Thoracic aorta (tissue), 2 donors: ENCODE measurements around the gene UGCG. TPM values are rescaled to one million over a fixed set of nuclear protein-coding genes. Genes with fewer than 3 reads are reported as not detected.

Experiments
- ATAC-seq: fragments of 150-250 bp; one replicate; pipeline ENCODE4 v1.8.0; 2017; ENCODE audit warnings: low read depth; ENCODE audit not compliant: insufficient number of reproducible peaks, low FRiP score
- DNase-seq: peaks from one replicate; pipeline ENCODE4 v3.0.0-alpha.2; 2020; ENCODE audit warnings: low spot score
- H3K27ac ChIP-seq, 2 donors: fragments of 200-600 bp; sonication (generic); 1 replicate in 1 of 2; 2 replicates in 1 of 2; pipeline ENCODE4 v1.5.1; 2016; ENCODE audit warnings: mild to moderate bottlenecking in 2 of 2, moderate library complexity in 2 of 2
- H3K27me3 ChIP-seq: fragments of 200-600 bp; sonication (generic); replicated peaks from 2 replicates; pipeline ENCODE4 v1.6.0; 2016; ENCODE audit warnings: mild to moderate bottlenecking; ENCODE audit not compliant: insufficient read depth
- H3K36me3 ChIP-seq: fragments of 200-600 bp; sonication (generic); one replicate; pipeline ENCODE4 v1.5.1; 2016
- H3K4me1 ChIP-seq, 2 donors: fragments of 200-600 bp; sonication (generic); 1 replicate in 1 of 2; 2 replicates in 1 of 2; pipeline versions ENCODE4 v1.5.1 to v1.6.0; 2016; ENCODE audit warnings: low read depth in 2 of 2, mild to moderate bottlenecking in 1 of 2; ENCODE audit not compliant: control insufficient read depth in 1 of 2
- H3K4me3 ChIP-seq: fragments of 200-600 bp; sonication (generic); 2 replicates; pipeline ENCODE4 v1.5.1; 2016; ENCODE audit warnings: mild to moderate bottlenecking
- H3K9me3 ChIP-seq: fragments of 200-600 bp; sonication (generic); 2 replicates; pipeline ENCODE4 v1.5.1; 2016
- total RNA-seq, 2 donors: library from RNA; depleted of rRNA; stranded (reverse); fragments of >200 nt; gene quantifications; one replicate each; pipeline versions ENCODE4 v1.1.0 to v1.2.3, GENCODE V29; 2016
- TF ChIP-seq, protein P1 (sequence below): fragments of 200-600 bp; sonication (generic); IDR thresholded peaks from one replicate; pipeline ENCODE4 v1.5.1; 2019; ENCODE audit warnings: antibody characterized with exemption

UGCG gene
- total RNA-seq, 2 donors from 2014 or later = 17.9 to 87.8 TPM

DNA sequence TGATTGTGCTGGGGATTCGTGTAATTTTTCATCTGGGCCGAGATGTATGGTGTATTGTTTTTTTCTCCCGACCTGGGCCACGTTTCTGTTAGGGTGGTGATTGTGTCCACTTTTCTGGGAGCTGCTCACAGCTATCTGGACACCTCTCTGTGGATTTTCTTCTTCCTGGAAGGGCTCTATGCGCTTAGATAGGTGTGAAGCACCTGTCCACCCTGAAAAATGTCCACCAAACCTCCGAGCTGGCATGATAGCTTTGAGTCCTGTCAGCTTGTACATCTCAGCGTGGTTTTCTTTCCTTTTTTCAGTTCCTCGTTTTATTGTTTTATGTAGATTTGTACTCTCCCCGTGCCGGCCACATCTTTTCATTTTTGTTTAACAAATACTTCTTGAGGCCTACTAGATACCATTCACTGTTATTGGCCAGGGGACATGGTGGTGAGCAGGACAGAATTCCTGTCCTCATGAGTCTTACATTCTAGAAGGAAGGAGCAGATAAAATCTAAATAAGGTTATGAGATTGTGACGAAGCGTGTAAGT lies 1.1 kb downstream of the UGCG start:
- no peak for DNase-seq
- Histone ChIP-seq H3K4me1 (peaks cover 22 to 47% of the 10 kb centered on the region in 2 donors), H3K27me3 (no peaks in the 10 kb centered on the region), H3K9me3 (no peaks in the 10 kb centered on the region), H3K36me3 (no peaks in the 10 kb centered on the region), H3K4me3 (peak overlapping the region; percentile 95), H3K27ac (peak overlapping the region; percentile 83 to 92)
- TF ChIP-seq, protein P1, sequence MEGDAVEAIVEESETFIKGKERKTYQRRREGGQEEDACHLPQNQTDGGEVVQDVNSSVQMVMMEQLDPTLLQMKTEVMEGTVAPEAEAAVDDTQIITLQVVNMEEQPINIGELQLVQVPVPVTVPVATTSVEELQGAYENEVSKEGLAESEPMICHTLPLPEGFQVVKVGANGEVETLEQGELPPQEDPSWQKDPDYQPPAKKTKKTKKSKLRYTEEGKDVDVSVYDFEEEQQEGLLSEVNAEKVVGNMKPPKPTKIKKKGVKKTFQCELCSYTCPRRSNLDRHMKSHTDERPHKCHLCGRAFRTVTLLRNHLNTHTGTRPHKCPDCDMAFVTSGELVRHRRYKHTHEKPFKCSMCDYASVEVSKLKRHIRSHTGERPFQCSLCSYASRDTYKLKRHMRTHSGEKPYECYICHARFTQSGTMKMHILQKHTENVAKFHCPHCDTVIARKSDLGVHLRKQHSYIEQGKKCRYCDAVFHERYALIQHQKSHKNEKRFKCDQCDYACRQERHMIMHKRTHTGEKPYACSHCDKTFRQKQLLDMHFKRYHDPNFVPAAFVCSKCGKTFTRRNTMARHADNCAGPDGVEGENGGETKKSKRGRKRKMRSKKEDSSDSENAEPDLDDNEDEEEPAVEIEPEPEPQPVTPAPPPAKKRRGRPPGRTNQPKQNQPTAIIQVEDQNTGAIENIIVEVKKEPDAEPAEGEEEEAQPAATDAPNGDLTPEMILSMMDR = no peak
- ATAC-seq = no peak

DNA sequence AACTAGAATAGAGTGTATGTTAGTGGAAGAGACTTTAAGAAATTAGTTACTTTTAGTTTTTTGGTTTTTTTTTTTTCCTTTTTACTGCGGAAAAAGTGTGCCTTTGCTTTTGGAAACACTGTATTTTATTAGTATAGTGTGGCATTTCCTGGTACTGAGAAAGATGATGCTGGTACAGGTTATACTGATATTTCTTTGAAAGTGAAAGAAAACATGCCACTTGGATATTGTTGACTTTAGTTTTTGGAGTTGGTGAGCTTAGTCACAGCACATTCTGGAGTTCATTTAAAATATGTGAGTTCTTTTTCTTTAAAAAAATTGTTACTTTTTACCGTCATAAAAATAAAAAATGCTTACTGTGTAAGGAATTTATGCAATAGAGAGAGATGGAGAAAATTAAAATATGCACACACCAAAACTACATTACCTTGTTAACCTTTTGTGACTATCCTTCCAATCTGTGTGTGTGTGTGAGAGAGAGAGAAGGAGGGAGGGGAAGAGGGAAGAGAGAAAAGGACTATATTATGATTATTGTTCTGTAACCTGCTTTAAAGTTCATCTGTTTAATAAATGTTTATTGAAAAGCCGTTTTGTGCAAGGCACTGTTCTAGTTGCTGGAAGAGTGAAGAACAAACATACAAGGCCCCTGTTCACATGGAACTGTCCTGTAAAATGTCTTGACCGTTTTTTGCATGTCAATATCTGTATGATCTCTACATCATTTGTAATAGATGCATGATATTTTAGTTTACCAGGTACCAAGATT lies 1.9 kb downstream of the UGCG start:
- TF ChIP-seq, protein P1 = no peak
- H3K4me3 ChIP-seq = peak overlapping the region; percentile 95
- H3K27ac ChIP-seq = peak overlapping the region; percentile 83 to 92
- peaks cover 28 to 55% of the 10 kb centered on the region in 2 donors for H3K4me1 ChIP-seq
- no peaks in the 10 kb centered on the region for H3K9me3 ChIP-seq
- H3K27me3 ChIP-seq = no peaks in the 10 kb centered on the region
- no peaks in the 10 kb centered on the region for H3K36me3 ChIP-seq
- ATAC-seq = no peak
- DNase-seq = no peak

DNA sequence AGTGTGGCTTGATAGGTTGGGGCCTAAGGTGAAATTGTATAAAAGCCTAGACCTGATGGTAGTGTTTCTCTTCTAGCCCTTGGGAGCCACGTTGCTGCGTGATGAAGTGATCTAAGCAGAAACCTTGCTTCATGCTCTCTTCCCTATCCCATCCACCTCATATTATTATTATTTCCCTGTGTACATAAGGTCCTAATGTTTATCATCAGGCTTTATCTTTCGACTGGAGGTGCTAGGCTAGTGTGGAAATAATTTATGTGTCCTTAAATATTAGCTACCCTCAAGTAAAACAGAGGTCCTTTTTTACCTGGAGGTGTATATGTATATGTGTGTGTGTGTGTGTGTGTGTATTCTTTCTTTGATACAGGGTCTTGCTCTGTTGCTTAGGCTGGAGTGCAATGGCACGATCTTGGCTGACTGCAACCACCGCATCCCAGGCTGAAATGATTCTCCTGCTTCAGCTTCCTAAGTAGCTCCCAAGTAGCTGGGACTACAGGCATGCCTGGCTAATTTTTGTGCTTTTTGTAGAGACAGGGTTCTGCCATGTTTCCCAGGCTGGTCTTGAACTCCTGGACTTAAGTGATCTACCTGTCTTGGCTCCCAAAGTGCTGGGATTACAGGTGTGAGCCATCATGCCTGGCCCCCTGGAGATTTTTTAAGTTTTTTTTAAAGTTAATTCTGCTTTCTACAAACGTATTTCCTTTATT lies 3.7 kb downstream of the UGCG start:
- H3K4me3 ChIP-seq = no peak overlapping the region
- TF ChIP-seq, protein P1 = no peak
- DNase-seq = no peak
- no peaks in the 10 kb centered on the region for H3K36me3 ChIP-seq
- ATAC-seq = no peak
- peaks cover 36 to 71% of the 10 kb centered on the region in 2 donors for H3K4me1 ChIP-seq
- H3K27me3 ChIP-seq = no peaks in the 10 kb centered on the region
- H3K27ac ChIP-seq = peak overlapping the region; percentile 0 to 30
- no peaks in the 10 kb centered on the region for H3K9me3 ChIP-seq

DNA sequence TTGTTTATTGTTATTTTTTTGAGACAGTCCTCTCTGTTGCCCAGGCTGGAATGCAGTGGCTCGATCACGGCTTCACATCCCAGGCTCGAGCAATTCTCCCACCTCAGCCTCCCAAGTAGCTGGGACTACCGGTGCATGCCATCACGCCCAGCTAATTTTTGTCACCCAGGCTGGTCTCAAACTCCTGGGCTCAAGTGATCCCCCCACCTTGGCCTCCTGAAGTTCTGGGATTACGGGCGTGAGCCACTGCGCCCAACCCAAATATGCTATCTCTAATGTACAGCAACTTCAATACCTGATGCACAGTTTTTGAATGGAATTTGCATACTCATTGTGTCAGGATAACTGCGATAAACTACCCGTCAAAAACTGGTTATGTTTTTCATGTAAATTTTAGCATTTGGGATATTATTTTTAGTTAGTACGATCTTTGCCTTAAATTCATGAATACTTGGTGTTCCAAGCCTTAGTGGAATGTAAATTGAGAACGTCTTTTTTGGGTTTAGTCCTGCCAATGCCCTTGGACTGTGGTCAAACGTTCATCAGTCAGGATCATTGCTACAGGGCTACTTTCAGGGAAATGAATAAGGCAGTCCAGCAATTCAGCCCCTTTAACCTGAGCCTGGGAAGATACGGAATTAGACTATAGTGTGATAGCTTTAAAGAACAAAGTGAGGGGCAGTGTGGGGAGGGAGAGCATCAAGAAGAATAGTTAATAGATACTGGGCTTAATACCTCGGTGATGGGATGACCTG lies 4.4 kb downstream of the UGCG start:
- ATAC-seq = no peak
- no peaks in the 10 kb centered on the region for H3K36me3 ChIP-seq
- no peaks in the 10 kb centered on the region for H3K27me3 ChIP-seq
- H3K27ac ChIP-seq = peak overlapping the region; percentile 0 to 30
- H3K9me3 ChIP-seq = no peaks in the 10 kb centered on the region
- TF ChIP-seq, protein P1 = no peak
- DNase-seq = no peak
- H3K4me1 ChIP-seq = peaks cover 36 to 67% of the 10 kb centered on the region in 2 donors
- H3K4me3 ChIP-seq = peak overlapping the region; percentile 10
